Tibial nerve (tissue), 4 donors: ENCODE measurements around the gene MTRF1.

Experiments used
- CTCF ChIP-seq, 5 experiments: fragments of 200-600 bp in 3 of 5; fragments of 450-650 bp in 2 of 5; sonication (generic) in 3 of 5; IDR thresholded peaks; one replicate each; pipeline ENCODE4 v1.5.1; 2016 to 2019; ENCODE audit warnings: antibody characterized with exemption in 5 of 5, mild to moderate bottlenecking in 3 of 5, moderate library complexity in 2 of 5
- EP300 ChIP-seq, 2 donors: sonication (generic); formaldehyde crosslinking; IDR thresholded peaks; one replicate each; pipeline ENCODE4 v1.6.1; 2017; ENCODE audit warnings: antibody characterized with exemption in 2 of 2, mild to moderate bottlenecking in 1 of 2
- POLR2A ChIP-seq, 2 donors: fragments of 450-650 bp; IDR thresholded peaks; one replicate each; pipeline ENCODE4 v1.6.1; 2017; ENCODE audit warnings: antibody characterized with exemption in 2 of 2, mild to moderate bottlenecking in 2 of 2, moderate library complexity in 2 of 2

DNA sequence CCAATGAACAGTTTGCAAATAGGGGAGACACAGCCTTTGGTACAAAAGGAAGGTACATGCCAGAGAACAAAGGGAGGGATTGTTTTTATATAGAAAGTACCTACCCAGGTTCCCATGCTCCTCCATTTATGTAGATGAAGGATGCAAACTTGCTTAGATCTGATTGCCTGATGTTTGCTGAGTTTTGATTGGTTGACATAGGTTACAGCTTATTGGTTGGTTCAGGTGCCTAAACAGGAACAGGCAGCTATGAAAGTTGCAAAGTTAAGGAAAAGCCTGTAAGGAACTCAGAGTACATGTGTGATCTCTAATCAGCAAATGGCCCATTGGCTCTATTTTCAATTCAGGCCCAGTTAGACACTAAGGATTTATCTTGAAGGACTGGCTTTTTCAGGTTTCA lies 41.2 kb upstream of the MTRF1 start:
- TF ChIP-seq CTCF (IDR thresholded peaks at IDR 0.05) (no peak), POLR2A (IDR thresholded peaks at IDR 0.05) (no peak), EP300 (IDR thresholded peaks at IDR 0.05) (no peak)
